Activated CD4-positive, CD25-positive, alpha-beta regulatory T cell (primary cell): ENCODE data around the gene NUAK2.
"Not testable (repeated sequence)": the region's sequence is repeated elsewhere in the genome, so short reads cannot be mapped to it uniquely, and the experiment has no call there.

Experiments
- DNase-seq, 4 experiments: peaks; one replicate each; lab custom pipeline; 2025; lab: John Stamatoyannopoulos, UW

The NUAK2 gene

GRCh38 chr1:205321162-205321958 is at the start of gene NUAK2:
TSS of gene NUAK2 (minus strand) at chr1:205321745. CDS start at chr1:205321628, 117 bp downstream.
- peak; percentile 52 to 78 (median 62) for DNase-seq

GRCh38 chr1:205370780-205371179 is 49.2 kb upstream of the NUAK2 start:
- no peak for DNase-seq

GRCh38 chr1:205369701-205370123 is 48.2 kb upstream of the NUAK2 start:
- DNase-seq, result no peak

- no peak for DNase-seq
Observed at GRCh38 chr1:205368478-205368877, 46.9 kb upstream of the NUAK2 start.

GRCh38 chr1:205365945-205366463 is 44.5 kb upstream of the NUAK2 start:
- DNase-seq, result no peak

- not testable (repeated sequence) for DNase-seq
Observed at GRCh38 chr1:205365086-205365485, 43.5 kb upstream of the NUAK2 start.

GRCh38 chr1:205360891-205361290 is 39.3 kb upstream of the NUAK2 start:
- no peak for DNase-seq

GRCh38 chr1:205359771-205360565 is 38.4 kb upstream of the NUAK2 start:
- no peak for DNase-seq

- DNase-seq, result no peak
Observed at GRCh38 chr1:205358579-205358978, 37.0 kb upstream of the NUAK2 start.

- DNase-seq, result no peak
Observed at GRCh38 chr1:205357567-205357966, 36.0 kb upstream of the NUAK2 start.

GRCh38 chr1:205356440-205357139 is 35.0 kb upstream of the NUAK2 start, which contains the start of gene KLHDC8A:
TSS of gene KLHDC8A (minus strand) at chr1:205356922. CDS start at chr1:205343604, 13,318 bp downstream.
- DNase-seq, result no peak

- no peak for DNase-seq
Observed at GRCh38 chr1:205355075-205355453, 33.5 kb upstream of the NUAK2 start.

- peak; percentile 20 to 47 (median 40) for DNase-seq
Observed at GRCh38 chr1:205354259-205355074, 32.9 kb upstream of the NUAK2 start.

- DNase-seq, result no peak
Observed at GRCh38 chr1:205353612-205354011, 32.1 kb upstream of the NUAK2 start.

GRCh38 chr1:205353191-205353590 is 31.6 kb upstream of the NUAK2 start:
- no peak for DNase-seq

GRCh38 chr1:205351984-205352713 is 30.6 kb upstream of the NUAK2 start:
- no peak for DNase-seq

- no peak for DNase-seq
Observed at GRCh38 chr1:205350691-205351141, 29.2 kb upstream of the NUAK2 start.

- DNase-seq, result no peak
Observed at GRCh38 chr1:205350124-205350523, 28.6 kb upstream of the NUAK2 start.

GRCh38 chr1:205348554-205349487 is 27.3 kb upstream of the NUAK2 start:
- no peak for DNase-seq
